ENCODE data around the gene ANKS3. TPM values are rescaled to one million over a fixed set of nuclear protein-coding genes. Genes with fewer than 3 reads are reported as not detected.

The ANKS3 gene
- total and polyA plus RNA-seq, 9 donors, result 6.7 to 37.4 (median 29.6) TPM

DNA sequence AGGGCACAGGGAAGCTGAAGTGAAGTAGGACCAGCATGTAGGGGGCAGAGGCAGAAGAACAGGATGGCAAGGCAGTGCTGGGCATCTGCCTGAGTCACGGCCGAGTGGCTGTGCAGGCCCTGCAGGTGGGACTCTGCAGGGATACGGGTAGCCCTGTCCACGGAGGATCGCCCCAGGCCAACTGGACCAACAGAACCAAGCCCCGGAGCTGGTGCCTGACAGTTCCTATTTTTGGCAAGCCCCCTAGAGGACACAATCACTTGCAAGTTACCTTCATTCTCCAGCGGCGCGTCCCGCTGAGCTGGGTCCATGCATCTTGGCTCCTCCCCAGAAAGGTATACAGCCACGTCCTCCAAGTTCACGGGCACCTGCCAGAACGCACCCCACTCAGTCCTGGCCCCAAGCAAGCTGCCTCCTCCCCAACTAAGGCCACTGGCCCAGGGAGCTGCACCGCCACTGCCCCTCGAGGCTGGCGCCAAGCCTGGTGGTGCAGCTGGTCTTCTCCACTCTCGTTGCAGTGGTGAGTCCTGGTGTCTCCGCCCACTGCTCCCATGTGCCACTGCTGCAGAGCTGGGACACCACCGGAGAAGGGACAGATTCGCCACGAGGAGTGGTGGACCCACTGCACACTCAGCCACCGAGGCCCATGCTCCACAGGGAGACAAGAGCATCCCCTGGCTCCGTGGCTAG is 26.3 kb upstream of the ANKS3 start:
- Histone ChIP-seq H3K36me3 (no peaks in the 10 kb centered on the region), H3K4me3 (no peak overlapping the region), H3K9me3 (no peaks in the 10 kb centered on the region), H3K27me3 (no peaks in the 10 kb centered on the region), H3K4me1 (ENCODE audit: insufficient read depth) (no peaks in the 10 kb centered on the region), H3K27ac (no peak overlapping the region)
- intact Hi-C loops (cut with DNase I), result no loop called here
- TF ChIP-seq EP300 (IDR thresholded peaks at IDR 0.05) (no peak), POLR2A (IDR thresholded peaks at IDR 0.05) (no peak)
- WGBS, 3 donors, result 82 to 88% (median 83%) methylated on average over 20 to 23 of the region's 23 CpGs
- no peak for DNase-seq

- 96% methylated on average over 6 of the region's 6 CpGs for WGBS, 3 donors
- H3K27ac ChIP-seq, result no peak overlapping the region
- no peaks in the 10 kb centered on the region for H3K36me3 ChIP-seq
- DNase-seq, result no peak
- TF ChIP-seq, protein P1, sequence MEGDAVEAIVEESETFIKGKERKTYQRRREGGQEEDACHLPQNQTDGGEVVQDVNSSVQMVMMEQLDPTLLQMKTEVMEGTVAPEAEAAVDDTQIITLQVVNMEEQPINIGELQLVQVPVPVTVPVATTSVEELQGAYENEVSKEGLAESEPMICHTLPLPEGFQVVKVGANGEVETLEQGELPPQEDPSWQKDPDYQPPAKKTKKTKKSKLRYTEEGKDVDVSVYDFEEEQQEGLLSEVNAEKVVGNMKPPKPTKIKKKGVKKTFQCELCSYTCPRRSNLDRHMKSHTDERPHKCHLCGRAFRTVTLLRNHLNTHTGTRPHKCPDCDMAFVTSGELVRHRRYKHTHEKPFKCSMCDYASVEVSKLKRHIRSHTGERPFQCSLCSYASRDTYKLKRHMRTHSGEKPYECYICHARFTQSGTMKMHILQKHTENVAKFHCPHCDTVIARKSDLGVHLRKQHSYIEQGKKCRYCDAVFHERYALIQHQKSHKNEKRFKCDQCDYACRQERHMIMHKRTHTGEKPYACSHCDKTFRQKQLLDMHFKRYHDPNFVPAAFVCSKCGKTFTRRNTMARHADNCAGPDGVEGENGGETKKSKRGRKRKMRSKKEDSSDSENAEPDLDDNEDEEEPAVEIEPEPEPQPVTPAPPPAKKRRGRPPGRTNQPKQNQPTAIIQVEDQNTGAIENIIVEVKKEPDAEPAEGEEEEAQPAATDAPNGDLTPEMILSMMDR (IDR thresholded peaks at IDR 0.05), result no peak
- no peak for TF ChIP-seq EP300 (IDR thresholded peaks at IDR 0.05)
- no peak for TF ChIP-seq POLR2A (IDR thresholded peaks at IDR 0.05)
- H3K4me1 ChIP-seq (ENCODE audit: insufficient read depth), result no peaks in the 10 kb centered on the region
- intact Hi-C loops (cut with DNase I), result no loop called here
- H3K9me3 ChIP-seq, result no peaks in the 10 kb centered on the region
- H3K27me3 ChIP-seq, result no peaks in the 10 kb centered on the region
- no peak overlapping the region for H3K4me3 ChIP-seq
Observed at GRCh38 chr16:4755687-4756086, 21.6 kb upstream of the ANKS3 start.

- Histone ChIP-seq H3K36me3 (no peaks in the 10 kb centered on the region), H3K9me3 (no peaks in the 10 kb centered on the region), H3K27ac (no peak overlapping the region), H3K4me3 (no peak overlapping the region), H3K4me1 (ENCODE audit: insufficient read depth) (no peaks in the 10 kb centered on the region), H3K27me3 (no peaks in the 10 kb centered on the region)
- no peak for TF ChIP-seq EP300 (IDR thresholded peaks at IDR 0.05)
- TF ChIP-seq, protein P1 (IDR thresholded peaks at IDR 0.05), result no peak
- no peak for TF ChIP-seq POLR2A (IDR thresholded peaks at IDR 0.05)
- intact Hi-C loops (cut with DNase I), result no loop called here
- WGBS, 3 donors, result 96 to 99% (median 96%) methylated on average over 4 of the region's 4 CpGs
- DNase-seq, result no peak
Observed at GRCh38 chr16:4754865-4755264, 20.8 kb upstream of the ANKS3 start.

GRCh38 chr16:4753227-4753626 is 19.2 kb upstream of the ANKS3 start:
- Histone ChIP-seq H3K4me1 (ENCODE audit: insufficient read depth) (no peaks in the 10 kb centered on the region), H3K36me3 (no peaks in the 10 kb centered on the region), H3K9me3 (no peaks in the 10 kb centered on the region), H3K4me3 (no peak overlapping the region), H3K27me3 (no peaks in the 10 kb centered on the region), H3K27ac (no peak overlapping the region)
- 79 to 89% (median 89%) methylated on average over 11 of the region's 11 CpGs for WGBS, 3 donors
- TF ChIP-seq POLR2A (IDR thresholded peaks at IDR 0.05), result no peak
- TF ChIP-seq, protein P1 (IDR thresholded peaks at IDR 0.05), result no peak
- no peak for TF ChIP-seq EP300 (IDR thresholded peaks at IDR 0.05)
- no peak for DNase-seq
- intact Hi-C loops (cut with DNase I), result no loop called here

DNA sequence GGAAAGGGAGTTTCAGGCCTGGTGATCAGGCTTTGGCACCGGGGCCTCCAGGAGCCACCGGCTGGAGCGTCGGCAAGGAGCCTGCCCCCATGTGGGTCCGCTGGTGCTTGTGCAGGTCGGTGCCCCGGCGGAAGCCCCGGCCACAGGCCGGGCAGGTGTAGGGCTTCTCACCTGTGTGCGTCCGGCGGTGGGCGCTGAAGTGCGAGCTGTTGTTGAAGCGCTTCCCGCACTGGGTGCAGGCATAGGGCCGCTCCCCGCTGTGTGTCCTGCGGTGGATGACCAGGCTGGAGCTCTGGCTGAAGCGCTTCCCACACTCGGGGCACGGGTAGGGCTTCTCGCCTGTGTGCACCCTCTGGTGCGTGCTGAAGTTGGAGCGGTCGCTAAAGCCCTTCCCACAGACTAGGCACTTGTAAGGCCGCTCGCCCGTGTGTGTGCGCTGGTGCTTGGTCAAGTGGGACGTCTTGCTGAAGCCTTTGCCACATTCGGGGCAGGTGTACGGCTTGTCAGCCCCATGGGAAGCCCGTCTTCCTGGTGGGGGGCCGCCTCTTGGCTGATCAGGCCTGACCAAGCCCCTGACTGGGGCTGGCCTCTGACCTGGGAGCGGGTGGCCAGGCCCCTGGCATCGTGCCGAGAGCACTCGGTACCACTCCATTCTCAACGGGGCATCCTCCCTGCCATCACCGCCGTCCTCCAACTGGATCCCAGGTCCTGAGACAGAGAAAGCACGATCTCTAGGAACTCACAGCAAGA is 18.5 kb upstream of the ANKS3 start:
- WGBS, 3 donors, result 93 to 95% (median 95%) methylated on average over 44 of the region's 44 CpGs
- Histone ChIP-seq H3K9me3 (no peaks in the 10 kb centered on the region), H3K27ac (no peak overlapping the region), H3K4me1 (ENCODE audit: insufficient read depth) (no peaks in the 10 kb centered on the region), H3K27me3 (no peaks in the 10 kb centered on the region), H3K4me3 (no peak overlapping the region), H3K36me3 (no peaks in the 10 kb centered on the region)
- DNase-seq, result no peak
- TF ChIP-seq, protein P1 (IDR thresholded peaks at IDR 0.05), result no peak
- TF ChIP-seq EP300 (IDR thresholded peaks at IDR 0.05) (no peak), POLR2A (IDR thresholded peaks at IDR 0.05) (no peak)
- intact Hi-C loops (cut with DNase I), result no loop called here
